NT2/D1 (cell line): Measurements from ENCODE around the gene GALNT6.

ENCODE experiments used
- SUZ12 ChIP-seq: IDR thresholded peaks from 2 replicates; pipeline ENCODE4 v1.6.1; 2011; ENCODE audit not compliant: insufficient read length, insufficient read depth; ENCODE audit errors: extremely low read depth
- YY1 ChIP-seq: IDR thresholded peaks from 2 replicates; pipeline ENCODE4 v1.6.1; 2011; ENCODE audit not compliant: insufficient read length, insufficient read depth

- TF ChIP-seq SUZ12 (no peak), YY1 (no peak)
Observed at GRCh38 chr12:51404627-51405026, 13.4 kb upstream of the GALNT6 start.
